Renal cortex interstitium (tissue), 11 donors: ENCODE data around the gene USP47. TPM values are rescaled to one million over a fixed set of nuclear protein-coding genes. Genes with fewer than 3 reads are reported as not detected.

ENCODE experiments used
- DNase-seq, 11 donors: peaks; one replicate each; pipeline ENCODE4 v3.0.0-alpha.2; 2013; ENCODE audit warnings: low read depth in 9 of 11, low spot score in 4 of 11; ENCODE audit errors: extremely low read depth in 1 of 11
- polyA plus RNA-seq, 3 donors: library from polyadenylated mRNA; unstranded; fragments of 120-200 nt; gene quantifications; one replicate each; pipeline ENCODE4 v1.2.1, GENCODE V29; 2013; ENCODE audit not compliant: insufficient read length in 3 of 3

The USP47 gene
- polyA plus RNA-seq, 3 donors: 79.7 to 94.1 (median 91.5) TPM

- no peak for DNase-seq
These were observed 107.7 kb downstream of the USP47 start for GRCh38 chr11:11949482-11949881.

DNA sequence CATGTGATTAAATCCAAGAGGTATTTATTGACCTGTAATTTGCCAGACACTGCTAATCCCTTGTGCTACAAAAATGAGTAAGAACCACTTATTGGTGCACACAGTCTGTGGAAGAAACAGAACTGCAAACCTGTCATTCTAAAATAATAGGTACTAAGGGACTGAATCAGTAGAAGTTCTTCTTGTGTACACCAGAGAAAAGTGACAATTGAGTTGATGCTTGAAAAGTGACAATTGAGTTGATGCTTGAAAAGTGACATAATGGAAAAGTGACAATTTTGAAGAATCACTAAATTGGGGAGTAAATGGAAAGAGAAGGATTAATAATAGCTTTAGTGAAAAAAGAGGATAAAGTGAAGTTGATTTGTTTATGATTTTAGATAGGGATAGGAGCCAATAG lies 110.3 kb downstream of the USP47 start:
- DNase-seq: no peak

GRCh38 chr11:11956006-11956405 lies 114.2 kb downstream of the USP47 start:
- DNase-seq: no peak

- DNase-seq: no peak
These were observed 116.8 kb downstream of the USP47 start for GRCh38 chr11:11958403-11959231.

DNA sequence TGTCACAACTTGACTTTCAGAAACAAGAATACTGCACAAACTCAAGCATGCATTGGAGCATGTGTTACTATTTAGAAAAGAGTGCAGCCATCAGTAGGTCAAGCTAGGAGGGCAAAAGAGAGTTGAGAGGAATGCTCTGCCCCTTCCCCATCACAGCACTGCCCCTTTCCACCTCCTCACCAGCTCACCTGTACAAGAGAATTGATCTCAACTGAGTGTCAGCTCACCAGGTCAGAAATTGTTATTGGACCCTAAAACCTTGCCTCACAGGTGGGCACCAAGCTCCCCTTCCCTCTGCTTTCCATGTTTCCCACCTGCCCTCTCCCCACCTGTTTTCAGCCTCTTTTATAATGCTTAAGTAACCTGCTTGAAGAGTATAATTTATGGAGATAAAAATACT lies 117.8 kb downstream of the USP47 start:
- no peak for DNase-seq

DNA sequence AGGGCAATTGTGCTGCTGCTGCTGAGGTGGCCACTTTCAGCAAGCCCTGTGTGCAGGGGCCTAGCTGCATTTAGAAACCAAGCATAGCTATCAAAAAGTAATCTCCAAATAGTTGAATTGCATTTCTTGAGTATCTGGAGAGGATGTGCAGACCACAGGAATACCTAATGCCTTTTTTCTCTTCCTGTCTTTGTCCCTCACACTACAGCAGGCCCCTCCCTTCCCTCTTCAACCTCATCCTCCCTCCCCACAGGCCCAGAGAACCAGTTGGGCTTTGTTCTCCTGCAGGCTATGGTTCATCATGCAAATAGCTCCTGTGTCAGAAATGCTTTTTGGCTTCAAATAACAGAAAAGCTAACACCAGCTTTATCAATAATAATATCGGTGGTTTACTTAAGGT lies 118.9 kb downstream of the USP47 start:
- DNase-seq: no peak

DNA sequence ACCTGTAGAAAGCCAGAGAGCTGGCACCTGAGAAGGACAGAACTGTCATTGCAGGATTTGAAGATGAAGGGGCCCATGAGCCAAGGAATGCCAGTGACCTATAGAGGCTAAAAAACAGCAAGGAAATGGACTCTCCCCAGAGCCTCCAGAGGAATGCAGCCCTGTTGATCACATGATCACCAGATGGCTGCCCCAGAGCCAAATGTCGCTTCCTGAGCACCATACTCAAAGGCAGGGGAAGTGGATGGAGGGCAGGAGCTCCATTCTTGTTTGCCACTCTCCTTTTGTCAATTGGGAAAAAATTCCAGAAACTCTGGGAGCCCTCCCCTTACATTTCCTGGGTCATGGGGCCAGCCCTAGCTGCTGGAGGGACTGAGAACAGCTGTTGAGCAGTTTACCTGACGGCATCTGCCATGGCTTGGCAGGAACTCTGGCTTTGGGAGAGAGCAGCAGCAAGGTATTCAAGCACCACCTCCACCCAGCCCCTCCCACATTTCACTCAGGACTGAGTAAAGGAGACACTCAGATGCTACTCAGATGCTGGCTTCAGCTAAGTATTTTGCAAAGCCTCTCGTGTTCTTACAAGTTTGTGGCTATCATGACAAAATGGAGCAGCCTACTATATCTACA lies 119.7 kb downstream of the USP47 start:
- DNase-seq: no peak

GRCh38 chr11:11963067-11963466 lies 121.3 kb downstream of the USP47 start:
- no peak for DNase-seq

- no peak for DNase-seq
These were observed 122.3 kb downstream of the USP47 start for GRCh38 chr11:11963842-11964773.

DNA sequence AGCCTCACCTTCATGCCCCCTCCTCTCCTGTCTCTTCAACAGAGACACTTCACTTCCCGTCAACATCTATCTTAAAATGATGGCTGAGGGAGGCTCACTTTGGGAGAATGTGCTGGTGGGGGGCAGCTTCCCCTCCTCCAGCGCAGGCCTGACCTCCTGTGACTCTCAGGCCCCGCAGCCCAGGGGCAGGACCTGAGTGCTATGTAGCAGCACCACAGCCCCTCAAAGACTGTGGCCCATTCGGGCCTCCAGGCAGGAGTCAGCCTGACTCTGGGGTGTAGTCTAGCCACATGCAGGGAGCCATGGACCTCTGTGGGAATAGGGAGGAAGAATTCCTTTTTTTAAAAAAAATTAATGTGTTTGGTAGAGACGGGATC lies 123.0 kb downstream of the USP47 start:
- no peak for DNase-seq

DNA sequence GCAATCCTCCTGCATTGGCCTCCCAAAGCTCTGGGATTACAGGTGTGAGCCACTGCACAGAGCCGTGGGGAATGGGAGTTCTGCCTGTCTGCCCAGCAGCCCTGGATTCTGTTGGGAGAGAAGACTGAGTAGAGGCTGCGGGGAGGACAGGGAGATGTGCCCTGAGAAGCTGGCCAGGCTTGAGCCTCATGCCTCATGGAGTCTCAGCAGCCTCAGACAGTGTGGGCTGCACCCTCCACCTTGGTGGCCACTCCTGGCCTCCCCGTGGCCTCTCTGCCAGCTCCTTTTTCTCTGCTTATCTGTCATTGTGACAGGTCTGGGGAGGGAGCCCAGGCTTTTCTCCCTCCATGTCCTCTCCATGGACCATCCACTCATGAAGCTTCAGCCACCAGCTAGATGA lies 123.4 kb downstream of the USP47 start:
- DNase-seq: no peak

DNA sequence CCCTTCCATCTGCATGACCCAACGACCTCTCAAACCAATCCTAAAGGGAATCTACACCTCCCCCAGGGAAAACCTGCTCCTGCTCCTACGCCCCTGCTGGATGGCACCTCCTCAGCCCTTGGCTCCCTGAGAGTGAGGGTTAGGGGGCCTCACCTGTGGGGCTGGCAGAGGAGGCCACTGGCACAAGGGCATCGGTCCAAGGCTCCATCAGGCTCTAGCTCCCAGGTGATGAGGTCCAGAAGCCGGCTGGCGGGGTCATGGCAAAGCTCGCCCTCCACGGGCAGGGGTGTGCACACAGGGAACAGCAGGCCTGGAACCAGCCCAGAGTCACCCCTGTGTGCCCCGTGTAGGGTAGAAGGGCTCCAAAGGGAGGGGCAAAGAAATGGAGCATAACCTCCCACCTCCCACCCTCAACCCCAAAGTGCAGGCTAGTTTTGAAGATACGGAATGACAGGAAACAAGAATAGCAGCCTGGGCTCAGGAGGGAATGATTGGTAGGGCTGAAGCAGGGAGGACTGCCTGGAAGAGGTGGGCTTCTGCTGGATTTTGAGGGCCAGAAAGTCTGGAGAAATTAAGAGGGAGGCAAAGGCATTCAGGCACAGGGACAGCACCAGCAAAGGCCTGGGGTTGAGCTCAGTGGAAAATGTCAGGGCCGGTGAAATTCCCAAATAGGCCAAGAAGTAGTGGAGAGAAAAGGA lies 124.0 kb downstream of the USP47 start:
- no peak for DNase-seq

DNA sequence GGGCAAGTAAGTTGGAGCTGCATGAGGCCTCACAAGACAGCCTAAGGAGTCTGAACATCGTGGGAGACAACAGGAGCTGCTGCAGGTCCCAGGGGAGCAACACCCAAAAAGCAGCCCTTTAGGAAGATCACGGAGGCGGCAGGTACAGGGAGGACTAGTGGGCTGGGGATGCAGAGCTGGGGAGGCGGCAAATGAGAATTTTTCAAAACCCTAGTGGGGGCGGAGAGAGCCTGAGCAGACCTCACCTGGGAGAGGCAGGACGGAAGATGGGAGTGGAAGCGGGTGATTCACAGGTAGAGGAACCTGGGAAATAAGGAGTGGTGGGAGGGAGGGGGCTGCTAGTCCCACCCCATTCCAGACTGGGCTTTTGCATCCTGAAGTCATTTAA lies 124.6 kb downstream of the USP47 start:
- DNase-seq: no peak

- no peak for DNase-seq
These were observed 125.3 kb downstream of the USP47 start for GRCh38 chr11:11966826-11967668.

GRCh38 chr11:11967669-11968510 lies 126.1 kb downstream of the USP47 start:
- no peak for DNase-seq

- no peak for DNase-seq
These were observed 126.9 kb downstream of the USP47 start for GRCh38 chr11:11968511-11969280.
